Nephron progenitor cell (in vitro differentiated cells): ENCODE data around the gene TCF12.
A peak's percentile ranks its signal among the peaks of the same experiment; 100 is the strongest.

ENCODE experiments used
- DNase-seq: peaks from one replicate; pipeline ENCODE4 v3.0.0; 2021
- H3K27ac Mint-ChIP-seq: 2 replicates; pipeline ENCODE4 v1.8.0; 2021; ENCODE audit warnings: mild to moderate bottlenecking, moderate library complexity, mixed read lengths
- H3K27me3 Mint-ChIP-seq: 2 replicates; pipeline ENCODE4 v1.8.0; 2021; ENCODE audit warnings: mild to moderate bottlenecking, low read depth, mixed read lengths; ENCODE audit not compliant: poor library complexity
- H3K36me3 Mint-ChIP-seq: 2 replicates; pipeline ENCODE4 v1.8.0; 2021; ENCODE audit warnings: low read depth, mixed read lengths
- H3K4me1 Mint-ChIP-seq: 2 replicates; pipeline ENCODE4 v1.8.0; 2021; ENCODE audit warnings: mixed read lengths
- H3K4me3 Mint-ChIP-seq: 2 replicates; pipeline ENCODE4 v1.8.0; 2021; ENCODE audit warnings: mild to moderate bottlenecking, moderate library complexity, mixed read lengths
- H3K9me3 Mint-ChIP-seq: 2 replicates; pipeline ENCODE4 v1.8.0; 2021; ENCODE audit warnings: mild to moderate bottlenecking, moderate library complexity, mixed read lengths
- CTCF ChIP-seq: fragments of 200-600 bp; sonication (generic); IDR thresholded peaks from 2 replicates; pipeline ENCODE4 v1.5.0; 2021; ENCODE audit warnings: antibody characterized with exemption

The TCF12 gene

GRCh38 chr15:56943403-56943802, 25.0 kb downstream of the TCF12 start:
- H3K27ac Mint-ChIP-seq = no peak overlapping the region
- H3K9me3 Mint-ChIP-seq = peaks cover 41% of the 10 kb centered on the region
- TF ChIP-seq CTCF = no peak
- DNase-seq = no peak
- H3K27me3 Mint-ChIP-seq = no peaks in the 10 kb centered on the region
- H3K36me3 Mint-ChIP-seq = peaks cover 79% of the 10 kb centered on the region
- no peak overlapping the region for H3K4me3 Mint-ChIP-seq
- H3K4me1 Mint-ChIP-seq = peaks cover 20% of the 10 kb centered on the region

DNA sequence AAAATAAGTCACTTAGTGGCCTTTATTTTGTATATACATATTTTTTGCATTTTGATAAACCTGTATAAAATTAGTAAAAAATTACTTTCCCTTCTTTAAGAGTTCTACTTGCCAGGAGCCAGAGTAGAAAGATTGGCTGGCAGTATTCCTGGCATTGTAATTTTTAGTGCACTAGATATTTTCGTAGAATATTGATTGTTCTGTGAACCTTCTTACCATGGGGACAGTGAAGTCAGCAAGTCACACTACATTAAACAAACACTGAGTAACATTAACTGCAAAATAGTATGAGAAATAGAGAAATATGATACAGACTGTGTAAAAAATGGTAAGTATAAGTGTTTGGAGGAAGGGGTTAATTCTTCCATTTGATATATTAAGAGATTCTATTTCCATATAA, 26.0 kb downstream of the TCF12 start:
- H3K4me3 Mint-ChIP-seq = no peak overlapping the region

GRCh38 chr15:56946150-56946549, 27.7 kb downstream of the TCF12 start:
- H3K9me3 Mint-ChIP-seq = peaks cover 47% of the 10 kb centered on the region
- no peak for DNase-seq
- no peaks in the 10 kb centered on the region for H3K27me3 Mint-ChIP-seq
- peaks cover 29% of the 10 kb centered on the region for H3K4me1 Mint-ChIP-seq
- no peak for TF ChIP-seq CTCF
- no peak overlapping the region for H3K27ac Mint-ChIP-seq
- no peak overlapping the region for H3K4me3 Mint-ChIP-seq
- peaks cover 79% of the 10 kb centered on the region for H3K36me3 Mint-ChIP-seq

More for the DNA sequence above, 26.0 kb downstream of the TCF12 start:
- peaks cover 22% of the 10 kb centered on the region for H3K4me1 Mint-ChIP-seq
- peaks cover 70% of the 10 kb centered on the region for H3K36me3 Mint-ChIP-seq
- peaks cover 35% of the 10 kb centered on the region for H3K9me3 Mint-ChIP-seq
- no peak overlapping the region for H3K27ac Mint-ChIP-seq
- no peaks in the 10 kb centered on the region for H3K27me3 Mint-ChIP-seq
- DNase-seq = no peak
- no peak for TF ChIP-seq CTCF

DNA sequence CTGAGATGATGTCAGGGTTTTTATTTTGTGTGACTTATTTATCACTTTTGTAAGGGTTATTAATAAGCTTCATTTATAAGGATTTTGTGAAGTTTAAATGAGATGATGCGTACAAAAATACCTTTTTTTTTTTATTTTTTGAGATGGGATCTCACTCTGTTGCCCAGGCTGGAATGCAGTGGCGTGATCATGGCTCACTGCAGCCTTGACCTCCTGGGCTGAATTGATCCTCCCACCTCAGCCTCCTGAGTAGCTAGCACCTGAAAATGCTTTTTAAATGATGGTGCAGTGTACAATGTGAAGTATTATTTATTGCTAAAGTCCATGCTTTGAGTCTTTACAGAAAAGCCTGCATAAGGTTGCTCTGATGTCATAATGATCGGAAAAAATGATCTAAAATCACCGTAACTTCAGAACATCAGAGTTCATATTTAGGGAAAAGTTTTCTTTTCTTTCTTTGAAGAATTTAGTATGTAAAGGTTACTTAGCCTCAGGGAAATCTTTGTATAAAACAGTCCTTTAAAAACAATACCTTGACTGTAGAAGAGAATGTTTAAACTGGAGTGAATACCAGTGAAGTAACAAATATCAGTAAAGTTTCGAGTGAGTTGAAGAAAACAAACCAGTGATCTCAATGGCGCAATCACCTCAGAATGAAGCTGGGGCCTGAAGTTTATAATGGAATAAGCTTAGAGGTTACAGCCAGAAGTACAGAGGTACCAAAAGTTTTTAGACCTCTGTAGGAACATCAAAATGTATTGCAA, 29.7 kb downstream of the TCF12 start:
- Mint-ChIP-seq H3K9me3 (peaks cover 67% of the 10 kb centered on the region), H3K4me3 (no peak overlapping the region), H3K27me3 (no peaks in the 10 kb centered on the region), H3K36me3 (peaks cover 81% of the 10 kb centered on the region), H3K4me1 (peaks cover 29% of the 10 kb centered on the region), H3K27ac (peak overlapping the region; percentile 76)
- no peak for TF ChIP-seq CTCF
- DNase-seq = no peak

DNA sequence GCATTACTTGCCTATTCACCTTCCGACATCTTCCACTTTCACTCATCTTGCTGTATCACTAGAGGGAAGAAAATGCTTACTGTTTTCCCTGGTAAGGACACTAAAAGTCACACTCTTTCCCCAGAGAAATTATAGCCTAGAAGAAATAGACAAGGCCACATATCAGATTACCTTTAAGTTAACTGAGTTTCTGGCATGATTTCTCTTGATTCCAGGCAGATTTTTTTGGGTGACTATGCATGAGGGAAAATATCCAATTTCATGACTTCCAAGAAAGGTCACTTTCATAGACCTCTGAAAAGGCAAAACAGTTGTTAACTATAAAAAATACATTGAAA, 30.3 kb downstream of the TCF12 start:
- Mint-ChIP-seq H3K27me3 (no peaks in the 10 kb centered on the region), H3K9me3 (peaks cover 71% of the 10 kb centered on the region), H3K4me1 (peaks cover 29% of the 10 kb centered on the region), H3K36me3 (peaks cover 82% of the 10 kb centered on the region), H3K27ac (peak overlapping the region; percentile 76), H3K4me3 (no peak overlapping the region)
- TF ChIP-seq CTCF = no peak
- DNase-seq = no peak

- H3K36me3 Mint-ChIP-seq = peaks cover 82% of the 10 kb centered on the region
- no peaks in the 10 kb centered on the region for H3K27me3 Mint-ChIP-seq
- no peak for TF ChIP-seq CTCF
- no peak for DNase-seq
- H3K27ac Mint-ChIP-seq = no peak overlapping the region
- H3K9me3 Mint-ChIP-seq = peaks cover 72% of the 10 kb centered on the region
- peaks cover 29% of the 10 kb centered on the region for H3K4me1 Mint-ChIP-seq
- no peak overlapping the region for H3K4me3 Mint-ChIP-seq
Observed at GRCh38 chr15:56950979-56951378, 32.5 kb downstream of the TCF12 start.
